ENCODE data around the gene TICRR. TPM values are rescaled to one million over a fixed set of nuclear protein-coding genes. Genes with fewer than 3 reads are reported as not detected.

Gene TICRR
- total RNA-seq, 1 donor from 2014 or later: 0.65 TPM

- DNase-seq (ENCODE audit: low read depth): no peak
These were observed 54.6 kb downstream of the TICRR start for GRCh38 chr15:89629829-89630228.

- DNase-seq (ENCODE audit: low read depth): no peak
These were observed 55.0 kb downstream of the TICRR start for GRCh38 chr15:89630260-89630659.

- no peak for DNase-seq (ENCODE audit: low read depth)
These were observed 56.0 kb downstream of the TICRR start for GRCh38 chr15:89630974-89631901.

GRCh38 chr15:89631902-89632264 lies 56.6 kb downstream of the TICRR start:
- no peak for DNase-seq (ENCODE audit: low read depth)

GRCh38 chr15:89632563-89633430 lies 57.5 kb downstream of the TICRR start:
- DNase-seq (ENCODE audit: low read depth): no peak

GRCh38 chr15:89633585-89633984 lies 58.3 kb downstream of the TICRR start:
- DNase-seq (ENCODE audit: low read depth): no peak

GRCh38 chr15:89640245-89640644 lies 65.0 kb downstream of the TICRR start:
- no peak for DNase-seq (ENCODE audit: low read depth)

GRCh38 chr15:89641053-89641452 lies 65.8 kb downstream of the TICRR start:
- DNase-seq (ENCODE audit: low read depth): no peak

- DNase-seq (ENCODE audit: low read depth): no peak
These were observed 66.8 kb downstream of the TICRR start for GRCh38 chr15:89642106-89642505.

- no peak for DNase-seq (ENCODE audit: low read depth)
These were observed 70.4 kb downstream of the TICRR start for GRCh38 chr15:89645680-89646079.

GRCh38 chr15:89646416-89647141 lies 71.3 kb downstream of the TICRR start:
- no peak for DNase-seq (ENCODE audit: low read depth)

GRCh38 chr15:89647191-89647851 lies 72.1 kb downstream of the TICRR start:
- DNase-seq (ENCODE audit: low read depth): peak; percentile 9

GRCh38 chr15:89648106-89649012 lies 73.1 kb downstream of the TICRR start:
- DNase-seq (ENCODE audit: low read depth): no peak

- no peak for DNase-seq (ENCODE audit: low read depth)
These were observed 73.8 kb downstream of the TICRR start for GRCh38 chr15:89649013-89649625.

GRCh38 chr15:89649716-89650115 lies 74.4 kb downstream of the TICRR start:
- DNase-seq (ENCODE audit: low read depth): no peak

- no peak for DNase-seq (ENCODE audit: low read depth)
These were observed 76.9 kb downstream of the TICRR start for GRCh38 chr15:89652131-89652530.

- DNase-seq (ENCODE audit: low read depth): no peak
These were observed 77.4 kb downstream of the TICRR start for GRCh38 chr15:89652666-89653065.

GRCh38 chr15:89653578-89653977 lies 78.3 kb downstream of the TICRR start:
- no peak for DNase-seq (ENCODE audit: low read depth)

GRCh38 chr15:89654301-89654761 lies 79.1 kb downstream of the TICRR start:
- no peak for DNase-seq (ENCODE audit: low read depth)
